Measurements from ENCODE around the gene FZD2.

Gene FZD2

GRCh38 chr17:44548376-44549230 is 8.7 kb upstream of the FZD2 start:
- no peak overlapping the region for H3K4me3 ChIP-seq (ENCODE audit: low read depth, low read length)
- no peak for TF ChIP-seq CTCF (IDR thresholded peaks at IDR 0.05; ENCODE audit: low read depth, low read length, missing control alignments)
- DNase-seq (ENCODE audit: low read depth): no peak

- TF ChIP-seq CTCF (IDR thresholded peaks at IDR 0.05; ENCODE audit: low read depth, low read length, missing control alignments): no peak
Measured at GRCh38 chr17:44549686-44550085, 7.6 kb upstream of the FZD2 start.

GRCh38 chr17:44552361-44552760 is 4.9 kb upstream of the FZD2 start:
- no peak overlapping the region for H3K4me3 ChIP-seq (ENCODE audit: low read depth, low read length)
- no peak for DNase-seq (ENCODE audit: low read depth)
- no peak for TF ChIP-seq CTCF (IDR thresholded peaks at IDR 0.05; ENCODE audit: low read depth, low read length, missing control alignments)

More at GRCh38 chr17:44549686-44550085, 7.6 kb upstream of the FZD2 start:
- no peak overlapping the region for H3K4me3 ChIP-seq (ENCODE audit: low read depth, low read length)
- DNase-seq (ENCODE audit: low read depth): no peak

GRCh38 chr17:44555099-44555498 is 2.2 kb upstream of the FZD2 start:
- H3K4me3 ChIP-seq (ENCODE audit: low read depth, low read length): no peak overlapping the region
- TF ChIP-seq CTCF (IDR thresholded peaks at IDR 0.05; ENCODE audit: low read depth, low read length, missing control alignments): no peak
- no peak for DNase-seq (ENCODE audit: low read depth)

- H3K4me3 ChIP-seq (ENCODE audit: low read depth, low read length): peak overlapping the region; percentile 65
- TF ChIP-seq CTCF (IDR thresholded peaks at IDR 0.05; ENCODE audit: low read depth, low read length, missing control alignments): no peak
- peak; percentile 55 for DNase-seq (ENCODE audit: low read depth)
Measured at GRCh38 chr17:44556166-44556831, 985 bp upstream of the FZD2 start.

GRCh38 chr17:44557651-44558285 is 484 bp downstream of the FZD2 start:
- no peak for DNase-seq (ENCODE audit: low read depth)
- TF ChIP-seq CTCF (IDR thresholded peaks at IDR 0.05; ENCODE audit: low read depth, low read length, missing control alignments): no peak
- peak overlapping the region; percentile 15; the same call in 1 of the 2 replicates for H3K4me3 ChIP-seq (ENCODE audit: low read depth, low read length)
